ENCODE measurements around the gene ATP1B1.

DNA sequence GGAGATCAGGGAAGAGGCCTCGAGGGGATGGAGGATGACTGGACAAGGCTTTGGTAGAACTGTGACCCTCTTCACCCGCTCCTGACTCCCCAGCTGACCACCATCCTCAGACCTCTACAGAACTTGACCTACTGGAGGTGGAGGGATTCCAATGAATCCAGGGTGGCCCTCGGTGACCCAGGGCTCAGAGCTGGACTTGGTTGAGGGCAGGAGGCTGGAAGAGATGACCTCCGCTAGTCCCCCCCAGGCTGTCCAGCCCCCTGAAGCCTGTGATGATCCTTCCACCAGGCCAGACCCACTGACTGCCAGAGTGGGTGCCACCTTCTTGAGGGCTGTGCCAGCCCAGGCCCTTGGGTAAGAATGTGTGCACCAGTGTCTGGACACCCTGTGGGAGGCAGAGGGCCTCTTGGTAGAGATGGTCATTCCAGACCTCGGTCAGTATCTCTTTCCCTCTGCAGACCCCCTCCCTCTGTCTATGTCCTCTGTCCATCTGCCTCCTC, 44.9 kb downstream of the ATP1B1 start:
- TF ChIP-seq POLR2A (IDR thresholded peaks at IDR 0.05; ENCODE audit: low read length) (no peak), GATA1 (IDR thresholded peaks at IDR 0.05; ENCODE audit: low read depth, low read length) (no peak)

Measured in erythroblast (primary cell).